K562 (cell line): ENCODE results near the gene DNAH3. TPM values are rescaled to one million over a fixed set of nuclear protein-coding genes. Genes with fewer than 3 reads are reported as not detected.

Experiments
- CREBBP ChIP-seq: IDR thresholded peaks from one replicate; pipeline ENCODE4 v1.6.1; 2012; ENCODE audit warnings: low read depth, mild to moderate bottlenecking, control low read depth, inconsistent platforms, low read length
- CTBP1 ChIP-seq: fragments of 450-650 bp; IDR thresholded peaks from 2 replicates; pipeline ENCODE4 v1.6.1; 2016; ENCODE audit warnings: borderline replicate concordance
- EP400 ChIP-seq: fragments of 450-650 bp; IDR thresholded peaks from 2 replicates; pipeline ENCODE4 v1.6.1; 2017; ENCODE audit warnings: antibody characterized with exemption, mild to moderate bottlenecking, moderate library complexity
- FOXK1 ChIP-seq: sonication (generic); formaldehyde crosslinking; IDR thresholded peaks from 2 replicates; pipeline ENCODE4 v1.8.0; 2022; ENCODE audit warnings: missing genetic modification reagents, mild to moderate bottlenecking, borderline replicate concordance
- HDAC1 ChIP-seq, 2 experiments: fragments of 450-650 bp; IDR thresholded peaks; 2 replicates each; pipeline ENCODE4 v1.6.1; 2016 to 2017; ENCODE audit warnings: inconsistent platforms in 1 of 2, mild to moderate bottlenecking in 1 of 2, moderate library complexity in 1 of 2
- HEY1 ChIP-seq: fragments of 250-450 bp; sonication (Bioruptor Pico); IDR thresholded peaks from 2 replicates; pipeline ENCODE4 v1.5.0; 2020; ENCODE audit warnings: mild to moderate bottlenecking, moderate library complexity, borderline replicate concordance
- KLF6 ChIP-seq: fragments of 250-450 bp; sonication (Bioruptor Pico); IDR thresholded peaks from 2 replicates; pipeline ENCODE4 v1.4.0; 2020; ENCODE audit warnings: mild to moderate bottlenecking, moderate library complexity, borderline replicate concordance
- SNRNP70 ChIP-seq: fragments of 200-400 bp; formaldehyde crosslinking; optimal IDR thresholded peaks from 2 replicates; pipeline ENCODE3; 2017; ENCODE audit warnings: low read depth, low read length
- SPI1 ChIP-seq: IDR thresholded peaks from 2 replicates; pipeline ENCODE4 v1.6.1; 2011; ENCODE audit warnings: low read depth, low read length, control low read depth, borderline replicate concordance
- ZBTB17 ChIP-seq: fragments of 450-650 bp; formaldehyde crosslinking; IDR thresholded peaks from 2 replicates; pipeline ENCODE4 v1.4.0; 2020; ENCODE audit warnings: mild to moderate bottlenecking
- ZZZ3 ChIP-seq: fragments of 450-650 bp; IDR thresholded peaks from 2 replicates; pipeline ENCODE4 v1.6.1; 2016; ENCODE audit warnings: antibody characterized with exemption, mild to moderate bottlenecking, moderate library complexity
- polyA plus RNA-seq, 8 experiments: library from polyadenylated mRNA; depleted of rRNA in 4 of 8; stranded (reverse) in 5 of 8; unstranded in 3 of 8; fragments of >200 nt; fragmentation: Nextera tagmentation in 2 of 8; fragmentation: Illumina TruSeq in 1 of 8; extraction: Ambion mirVana in 2 of 8; extraction: Trizol in 1 of 8; gene quantifications; 2 replicates each; pipeline versions ENCODE4 v1.2.1 to v1.2.3, GENCODE V29; 2011 to 2014; ENCODE audit warnings: inconsistent platforms in 1 of 8, missing spikeins in 1 of 8
- total RNA-seq, 7 experiments: library from RNA; depleted of rRNA in 6 of 7; stranded (reverse); fragments of >200 nt in 6 of 7; fragmentation: Illumina TruSeq in 2 of 7; extraction: Trizol in 2 of 7; gene quantifications; 2 replicates each; pipeline versions ENCODE4 v1.2.1 to v1.2.3, GENCODE V29; 2011 to 2021; ENCODE audit warnings: low replicate concordance in 1 of 7
- TF ChIP-seq, protein P1 (sequence below), 2 experiments: fragments of 450-650 bp; formaldehyde crosslinking in 1 of 2; IDR thresholded peaks; 2 replicates each; pipeline versions ENCODE4 v1.4.0 to v1.6.1; 2014 to 2020; ENCODE audit warnings: mild to moderate bottlenecking in 2 of 2, borderline replicate concordance in 1 of 2, low read depth in 1 of 2
- TF ChIP-seq, protein P2 (sequence below): fragments of 250-450 bp; sonication (Bioruptor Pico); IDR thresholded peaks from 2 replicates; pipeline ENCODE4 v1.8.0; 2021; ENCODE audit warnings: borderline replicate concordance, mild to moderate bottlenecking, moderate library complexity; ENCODE audit not compliant: poor library complexity, severe bottlenecking
- TF ChIP-seq, protein P3 (sequence below): fragments of 450-650 bp; IDR thresholded peaks from 2 replicates; pipeline ENCODE4 v1.6.1; 2016
- TF ChIP-seq, protein P4 (sequence below): fragments of 250-450 bp; sonication (Bioruptor Pico); IDR thresholded peaks from 2 replicates; pipeline ENCODE4 v1.5.0; 2022; ENCODE audit warnings: mild to moderate bottlenecking

DNAH3 gene
- total and polyA plus RNA-seq, 9 of the 15 experiments (the other 6 are each of a cell fraction or from before 2014, with no cell fraction given), result 0.32 to 0.84 (median 0.44) TPM

DNA sequence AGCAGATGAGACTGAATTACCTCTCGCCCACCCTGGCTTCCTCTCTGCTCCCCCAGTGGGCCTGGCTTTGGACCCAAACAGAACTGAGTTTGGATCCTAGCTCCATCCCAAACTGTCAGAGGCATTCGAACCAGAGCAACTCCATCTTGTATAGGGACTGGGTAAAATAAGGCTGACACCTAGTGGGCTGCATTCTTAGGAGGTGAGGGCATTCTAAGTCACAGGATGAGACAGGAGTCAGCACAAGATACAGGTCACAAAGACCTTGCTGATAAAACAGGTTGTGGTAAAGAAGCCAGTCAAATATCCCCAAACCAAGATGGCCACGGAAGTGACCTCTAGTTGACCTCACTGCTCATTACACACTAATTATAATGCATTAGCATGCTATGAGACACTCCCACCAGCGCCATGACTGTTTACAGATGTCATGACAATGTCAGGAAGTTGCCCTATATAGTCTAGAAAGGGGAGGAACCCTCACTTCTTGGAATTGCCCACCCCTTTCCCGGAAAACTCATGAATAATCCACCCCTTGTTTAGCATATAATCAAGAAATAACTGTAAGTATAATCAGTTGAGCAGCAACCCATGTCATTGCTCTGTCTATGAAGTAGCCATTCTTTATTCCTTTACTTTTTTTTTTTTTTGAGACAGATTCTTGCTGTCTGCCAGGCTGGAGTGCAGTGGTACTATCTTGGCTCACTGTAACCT, 205.6 kb downstream of the DNAH3 start (continued):
- TF ChIP-seq, protein P1, sequence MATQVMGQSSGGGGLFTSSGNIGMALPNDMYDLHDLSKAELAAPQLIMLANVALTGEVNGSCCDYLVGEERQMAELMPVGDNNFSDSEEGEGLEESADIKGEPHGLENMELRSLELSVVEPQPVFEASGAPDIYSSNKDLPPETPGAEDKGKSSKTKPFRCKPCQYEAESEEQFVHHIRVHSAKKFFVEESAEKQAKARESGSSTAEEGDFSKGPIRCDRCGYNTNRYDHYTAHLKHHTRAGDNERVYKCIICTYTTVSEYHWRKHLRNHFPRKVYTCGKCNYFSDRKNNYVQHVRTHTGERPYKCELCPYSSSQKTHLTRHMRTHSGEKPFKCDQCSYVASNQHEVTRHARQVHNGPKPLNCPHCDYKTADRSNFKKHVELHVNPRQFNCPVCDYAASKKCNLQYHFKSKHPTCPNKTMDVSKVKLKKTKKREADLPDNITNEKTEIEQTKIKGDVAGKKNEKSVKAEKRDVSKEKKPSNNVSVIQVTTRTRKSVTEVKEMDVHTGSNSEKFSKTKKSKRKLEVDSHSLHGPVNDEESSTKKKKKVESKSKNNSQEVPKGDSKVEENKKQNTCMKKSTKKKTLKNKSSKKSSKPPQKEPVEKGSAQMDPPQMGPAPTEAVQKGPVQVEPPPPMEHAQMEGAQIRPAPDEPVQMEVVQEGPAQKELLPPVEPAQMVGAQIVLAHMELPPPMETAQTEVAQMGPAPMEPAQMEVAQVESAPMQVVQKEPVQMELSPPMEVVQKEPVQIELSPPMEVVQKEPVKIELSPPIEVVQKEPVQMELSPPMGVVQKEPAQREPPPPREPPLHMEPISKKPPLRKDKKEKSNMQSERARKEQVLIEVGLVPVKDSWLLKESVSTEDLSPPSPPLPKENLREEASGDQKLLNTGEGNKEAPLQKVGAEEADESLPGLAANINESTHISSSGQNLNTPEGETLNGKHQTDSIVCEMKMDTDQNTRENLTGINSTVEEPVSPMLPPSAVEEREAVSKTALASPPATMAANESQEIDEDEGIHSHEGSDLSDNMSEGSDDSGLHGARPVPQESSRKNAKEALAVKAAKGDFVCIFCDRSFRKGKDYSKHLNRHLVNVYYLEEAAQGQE (IDR thresholded peaks at IDR 0.05; ENCODE audit: borderline replicate concordance), result peak; percentile 46; the same call in 1 of the 2 replicates
- TF ChIP-seq, protein P1 (CRISPR knock-in tag; IDR thresholded peaks at IDR 0.05; ENCODE audit: low read depth), result peak; percentile 95
- TF ChIP-seq, protein P2, sequence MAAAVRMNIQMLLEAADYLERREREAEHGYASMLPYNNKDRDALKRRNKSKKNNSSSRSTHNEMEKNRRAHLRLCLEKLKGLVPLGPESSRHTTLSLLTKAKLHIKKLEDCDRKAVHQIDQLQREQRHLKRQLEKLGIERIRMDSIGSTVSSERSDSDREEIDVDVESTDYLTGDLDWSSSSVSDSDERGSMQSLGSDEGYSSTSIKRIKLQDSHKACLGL (CRISPR knock-in tag), result peak; percentile 88
- TF ChIP-seq FOXK1 (CRISPR knock-in tag) (no peak), SNRNP70 (no peak), KLF6 (peak; percentile 100), CREBBP (no peak), HEY1 (CRISPR knock-in tag) (peak; percentile 99), ZBTB17 (peak; percentile 96), ZZZ3 (no peak), SPI1 (no peak), HDAC1 (IDR thresholded peaks at IDR 0.05) (peak in 1 of 2 experiments; percentile 26; a peak in 1 of 4 replicates), CTBP1 (peak; percentile 86), EP400 (0 out of 2 replicates have a peak, but pooled peaks have one; percentile 13)
- TF ChIP-seq, protein P3, sequence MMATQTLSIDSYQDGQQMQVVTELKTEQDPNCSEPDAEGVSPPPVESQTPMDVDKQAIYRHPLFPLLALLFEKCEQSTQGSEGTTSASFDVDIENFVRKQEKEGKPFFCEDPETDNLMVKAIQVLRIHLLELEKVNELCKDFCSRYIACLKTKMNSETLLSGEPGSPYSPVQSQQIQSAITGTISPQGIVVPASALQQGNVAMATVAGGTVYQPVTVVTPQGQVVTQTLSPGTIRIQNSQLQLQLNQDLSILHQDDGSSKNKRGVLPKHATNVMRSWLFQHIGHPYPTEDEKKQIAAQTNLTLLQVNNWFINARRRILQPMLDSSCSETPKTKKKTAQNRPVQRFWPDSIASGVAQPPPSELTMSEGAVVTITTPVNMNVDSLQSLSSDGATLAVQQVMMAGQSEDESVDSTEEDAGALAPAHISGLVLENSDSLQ, result peak; percentile 72
- TF ChIP-seq, protein P4, sequence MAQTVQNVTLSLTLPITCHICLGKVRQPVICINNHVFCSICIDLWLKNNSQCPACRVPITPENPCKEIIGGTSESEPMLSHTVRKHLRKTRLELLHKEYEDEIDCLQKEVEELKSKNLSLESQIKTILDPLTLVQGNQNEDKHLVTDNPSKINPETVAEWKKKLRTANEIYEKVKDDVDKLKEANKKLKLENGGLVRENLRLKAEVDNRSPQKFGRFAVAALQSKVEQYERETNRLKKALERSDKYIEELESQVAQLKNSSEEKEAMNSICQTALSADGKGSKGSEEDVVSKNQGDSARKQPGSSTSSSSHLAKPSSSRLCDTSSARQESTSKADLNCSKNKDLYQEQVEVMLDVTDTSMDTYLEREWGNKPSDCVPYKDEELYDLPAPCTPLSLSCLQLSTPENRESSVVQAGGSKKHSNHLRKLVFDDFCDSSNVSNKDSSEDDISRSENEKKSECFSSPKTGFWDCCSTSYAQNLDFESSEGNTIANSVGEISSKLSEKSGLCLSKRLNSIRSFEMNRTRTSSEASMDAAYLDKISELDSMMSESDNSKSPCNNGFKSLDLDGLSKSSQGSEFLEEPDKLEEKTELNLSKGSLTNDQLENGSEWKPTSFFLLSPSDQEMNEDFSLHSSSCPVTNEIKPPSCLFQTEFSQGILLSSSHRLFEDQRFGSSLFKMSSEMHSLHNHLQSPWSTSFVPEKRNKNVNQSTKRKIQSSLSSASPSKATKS (CRISPR knock-in tag), result peak; percentile 99
